IPS DF 4.7 (cell line): ENCODE data around the gene ZC3H6.
"Not testable (repeated sequence)": the region's sequence is repeated elsewhere in the genome, so short reads cannot be mapped to it uniquely, and the experiment has no call there.

ENCODE experiments used
- DNase-seq: peaks from one replicate; pipeline ENCODE4 v3.0.0-alpha.2; 2013; ENCODE audit warnings: low spot score; ENCODE audit errors: extremely low read depth

The ZC3H6 gene

DNA sequence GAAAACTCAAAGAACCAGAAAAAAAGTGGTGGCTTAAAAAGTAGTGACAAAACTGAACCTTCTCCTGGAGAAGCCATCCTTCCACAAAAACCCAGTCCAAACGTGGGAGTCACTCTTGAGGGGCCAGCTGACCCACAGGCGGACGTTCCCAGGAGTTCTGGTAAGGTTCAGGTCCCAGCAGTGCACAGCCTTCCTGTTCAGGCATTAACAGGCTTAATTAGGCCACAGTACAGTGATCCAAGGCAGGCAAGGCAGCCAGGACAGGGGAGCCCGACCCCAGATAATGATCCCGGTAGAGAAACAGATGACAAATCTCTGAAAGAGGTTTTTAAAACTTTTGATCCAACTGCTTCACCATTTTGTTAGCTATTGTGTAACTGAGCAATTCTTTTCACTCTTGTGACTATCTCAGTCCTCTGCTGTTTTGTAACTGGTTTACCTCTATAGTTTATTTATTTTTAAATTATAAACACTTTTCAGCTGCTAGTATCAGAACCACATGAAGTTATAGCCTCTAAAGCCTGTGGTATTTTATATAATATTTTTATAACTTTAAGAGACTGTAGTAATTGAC lies 56.8 kb downstream of the ZC3H6 start:
- DNase-seq, result no peak

DNA sequence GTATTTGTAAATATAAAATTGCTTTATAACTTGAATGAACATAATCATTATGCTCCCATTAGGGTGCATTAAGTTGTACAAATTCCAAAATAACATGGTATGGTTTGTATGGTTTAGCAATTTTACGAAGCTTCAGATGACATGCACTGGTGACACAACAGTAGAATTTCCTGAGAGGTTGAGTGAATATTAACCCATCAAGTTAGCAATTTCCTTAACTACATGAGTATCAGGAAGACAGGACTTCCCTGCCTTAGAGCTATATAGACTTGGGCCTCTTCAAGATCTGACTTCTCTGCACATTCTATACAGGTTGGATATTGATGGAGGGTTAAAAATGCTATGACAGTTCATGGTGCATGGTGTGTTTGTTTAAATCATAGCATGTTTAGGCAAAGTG lies 60.2 kb downstream of the ZC3H6 start:
- DNase-seq, result no peak

DNA sequence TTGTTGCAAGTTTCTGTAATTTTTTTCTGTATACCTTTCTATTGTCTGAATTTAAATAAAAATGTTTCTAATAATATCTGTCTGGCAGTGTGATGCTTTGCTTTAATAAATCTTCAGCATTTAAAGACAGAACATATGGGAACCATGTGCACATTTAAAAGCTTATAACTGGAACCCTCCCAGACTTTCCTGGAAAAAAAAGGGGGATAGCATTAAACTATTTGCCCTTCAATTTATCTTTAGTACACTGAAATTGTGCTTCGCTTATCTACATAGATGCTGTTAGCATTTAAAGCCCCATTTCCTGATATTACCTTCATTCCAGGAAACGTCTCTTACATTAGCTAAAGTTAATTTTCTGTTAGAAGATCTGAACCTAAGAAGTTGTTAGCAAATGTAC lies 64.6 kb downstream of the ZC3H6 start:
- no peak for DNase-seq

GRCh38 chr2:112340475-112341267 lies 65.3 kb downstream of the ZC3H6 start:
- no peak for DNase-seq

DNA sequence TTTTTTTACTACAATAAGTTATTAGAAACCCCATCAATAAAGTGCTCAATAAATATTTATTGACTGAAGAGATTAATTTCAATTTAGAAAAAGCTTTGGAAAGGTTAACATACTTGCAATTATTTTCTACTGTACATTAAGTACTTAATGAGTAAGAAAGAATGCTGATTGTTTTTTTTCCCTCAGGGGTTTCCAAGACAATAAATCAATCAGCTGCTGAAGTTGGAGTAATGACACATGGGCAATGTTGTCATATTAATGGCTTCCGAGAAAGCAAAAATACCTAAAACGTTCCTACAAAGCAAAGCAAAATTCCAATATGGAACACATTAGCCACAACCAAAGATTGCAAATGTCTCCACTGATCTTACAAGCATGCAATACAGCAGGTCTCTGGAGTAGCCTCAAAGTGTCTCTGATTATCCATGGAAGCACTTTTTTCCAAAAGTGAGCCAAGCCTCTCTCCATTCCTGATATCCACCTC lies 66.7 kb downstream of the ZC3H6 start:
- no peak for DNase-seq

DNA sequence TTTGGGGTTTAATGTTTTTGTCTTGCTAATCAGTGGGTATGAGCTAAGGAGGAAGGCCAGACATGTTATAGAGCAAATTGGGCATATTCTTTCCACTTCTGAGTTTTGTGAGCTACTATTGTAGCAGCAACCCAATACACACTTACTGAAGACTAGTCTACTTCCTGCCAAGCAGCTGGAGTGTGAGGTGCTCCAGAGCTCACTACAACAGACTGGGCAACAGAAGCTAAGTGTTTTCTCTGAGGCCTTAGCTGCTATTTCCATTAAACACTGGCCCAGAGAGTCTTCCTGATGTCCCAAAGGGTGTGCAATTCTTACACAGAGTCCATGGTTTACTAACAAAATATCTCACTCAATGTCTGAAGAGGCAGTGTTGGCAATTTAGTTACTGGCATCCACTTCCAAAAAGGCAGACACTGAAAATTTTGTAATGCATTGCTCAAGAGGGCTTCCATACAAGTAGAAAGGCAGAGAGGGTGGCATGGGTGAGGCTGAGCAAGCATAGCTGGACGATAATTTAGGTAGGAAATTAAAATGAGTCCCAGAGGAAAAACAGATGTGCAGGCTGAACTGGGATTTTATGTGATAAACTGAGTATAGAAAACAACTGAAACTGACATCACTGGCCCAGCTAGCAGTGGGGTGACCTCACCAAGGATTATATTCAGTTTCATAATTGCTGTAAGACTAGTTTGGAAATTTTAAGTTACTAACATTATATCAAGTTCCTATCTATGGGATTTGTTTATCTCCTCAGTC lies 68.6 kb downstream of the ZC3H6 start:
- no peak for DNase-seq

DNA sequence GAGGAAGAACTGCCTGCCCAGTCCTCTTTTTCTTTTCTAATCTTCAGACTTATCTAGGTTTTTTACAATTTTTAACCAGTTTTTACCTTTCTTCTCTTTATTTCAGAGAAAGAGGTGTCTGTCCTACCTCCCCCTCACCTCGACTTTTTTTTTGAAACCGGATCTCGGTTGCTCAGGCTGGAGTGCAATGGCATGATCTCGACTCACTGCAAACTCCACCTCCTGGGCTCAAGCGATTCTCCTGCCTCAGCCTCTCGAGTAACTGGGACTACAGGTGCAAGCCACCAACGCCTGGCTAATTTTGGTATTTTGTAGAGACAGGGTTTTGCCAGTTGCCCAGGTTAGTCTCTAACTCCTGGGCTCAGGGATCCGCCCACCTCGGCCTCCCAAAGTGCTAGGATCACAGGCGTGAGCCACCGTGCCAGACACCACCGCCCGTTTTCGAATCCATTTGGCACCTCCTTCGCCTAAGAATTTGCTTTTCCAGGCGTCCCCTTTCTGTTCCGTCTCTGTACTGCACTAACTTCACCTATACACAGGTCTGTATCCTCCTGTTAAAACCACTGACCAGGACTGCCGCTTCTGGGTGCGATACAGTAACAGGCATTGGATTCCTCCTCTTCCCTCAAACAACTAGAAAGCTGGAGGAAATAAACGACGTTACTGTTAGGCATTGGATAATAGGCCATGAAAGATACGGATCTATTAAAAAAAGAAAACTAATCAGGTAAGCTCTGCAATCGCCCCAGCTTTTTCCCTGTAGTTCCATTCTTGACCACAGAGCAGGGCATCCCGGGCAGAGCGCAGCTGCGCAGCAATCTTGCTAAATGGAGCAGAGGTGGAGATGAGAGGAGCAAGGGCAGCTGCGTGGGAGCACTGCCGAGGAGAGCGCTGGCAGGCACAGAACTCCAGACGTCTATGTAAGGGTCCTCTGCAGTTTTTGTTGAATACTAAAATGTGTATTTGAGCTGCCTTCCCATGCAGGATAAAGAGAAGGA lies 69.9 kb downstream of the ZC3H6 start:
- no peak for DNase-seq

DNA sequence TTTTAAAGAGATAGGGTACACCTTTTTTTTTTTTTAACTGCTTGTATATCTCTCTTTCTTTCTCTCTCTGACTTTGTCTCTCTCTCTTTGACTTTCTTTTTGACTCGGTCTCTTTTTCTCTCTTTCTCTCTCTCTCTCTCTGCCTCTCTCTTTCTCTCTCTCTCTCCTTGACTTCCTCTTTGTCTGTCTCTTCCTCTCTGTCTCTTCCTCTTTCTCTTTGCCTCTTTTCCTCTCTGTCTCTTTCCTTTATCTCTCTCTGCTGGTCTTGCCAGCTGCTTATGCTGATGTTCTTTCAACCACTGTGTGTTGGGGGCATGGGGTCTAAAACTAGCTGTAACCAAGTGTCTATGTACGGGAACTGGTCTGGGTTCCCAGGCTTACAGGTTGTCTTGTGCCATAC lies 76.9 kb downstream of the ZC3H6 start:
- not testable (repeated sequence) for DNase-seq

DNA sequence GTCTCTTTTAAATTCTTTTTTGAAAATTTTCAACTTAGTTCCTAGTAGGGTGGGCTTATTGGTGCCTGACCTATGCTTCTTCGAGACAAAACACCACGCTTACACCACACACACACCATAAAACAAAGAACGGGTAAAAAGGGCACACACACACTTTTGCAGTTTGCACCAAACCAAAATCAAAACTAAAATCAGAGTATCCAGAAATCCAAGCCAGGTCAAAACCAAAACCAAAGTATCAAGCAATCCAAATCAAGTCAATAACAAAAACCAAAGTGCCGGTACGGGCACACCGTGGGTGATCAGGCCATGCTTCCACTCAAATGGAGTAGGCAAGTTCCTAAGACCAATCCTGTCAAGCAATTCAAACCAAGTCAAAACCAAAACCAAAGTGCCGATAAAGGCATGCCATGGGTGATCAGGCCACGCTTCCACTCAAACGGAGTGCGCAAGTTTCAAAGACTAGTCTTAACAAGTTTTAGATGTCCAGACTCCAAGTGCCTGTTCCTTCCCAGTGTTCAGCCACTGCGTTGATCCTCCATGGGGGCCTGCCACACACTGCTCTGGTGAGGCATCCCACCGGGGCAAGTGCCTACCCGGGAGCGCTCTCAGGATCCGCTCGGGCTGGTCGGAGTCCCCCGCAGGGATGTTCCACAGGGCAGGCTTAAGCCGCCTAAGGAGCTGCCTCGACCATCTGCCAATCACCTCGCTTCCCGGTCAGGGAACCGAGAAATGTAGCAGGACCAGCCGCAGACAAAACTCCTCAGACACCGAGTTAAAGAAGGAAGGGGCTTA lies 77.6 kb downstream of the ZC3H6 start:
- DNase-seq, result not testable (repeated sequence)

DNA sequence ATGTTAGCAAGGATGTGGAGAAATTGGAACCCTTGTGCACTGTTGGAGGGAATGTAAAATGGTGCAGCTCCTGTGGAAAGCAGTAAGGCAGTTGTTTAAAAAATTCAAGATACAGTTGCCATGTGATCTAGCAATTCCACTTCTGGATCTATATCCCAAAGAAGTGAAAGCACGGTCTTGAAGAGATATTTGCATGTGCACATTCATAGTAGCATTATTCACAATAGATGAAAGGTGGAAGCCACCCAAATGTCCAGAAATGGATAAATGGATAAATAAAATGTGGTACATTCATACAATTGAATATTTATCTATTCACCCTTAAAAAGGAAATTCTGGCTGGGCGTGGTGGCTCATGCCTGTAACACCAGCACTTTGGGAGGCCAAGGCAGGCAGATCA lies 78.9 kb downstream of the ZC3H6 start:
- not testable (repeated sequence) for DNase-seq

GRCh38 chr2:112360055-112360454 lies 84.7 kb downstream of the ZC3H6 start:
- not testable (repeated sequence) for DNase-seq
